GM12878 (cell line): ENCODE data around the gene RGS11.

Experiments used
- CEBPB ChIP-seq, 2 experiments: fragments of 150-350 bp in 1 of 2; IDR thresholded peaks; 2 replicates each; pipeline ENCODE4 v1.6.1; 2012 to 2014; ENCODE audit warnings: low read depth in 2 of 2, low read length in 2 of 2, borderline replicate concordance in 1 of 2, inconsistent platforms in 1 of 2
- EZH2 ChIP-seq: IDR thresholded peaks from 2 replicates; pipeline ENCODE4 v1.6.1; 2012; ENCODE audit warnings: low read depth, mild to moderate bottlenecking, control low read depth, inconsistent platforms, low read length, borderline replicate concordance; ENCODE audit not compliant: control insufficient read depth
- PAX5 ChIP-seq: IDR thresholded peaks from 2 replicates; pipeline ENCODE4 v1.6.1; 2011; ENCODE audit warnings: low read depth, low read length, borderline replicate concordance
- PAX8 ChIP-seq: fragments of 450-650 bp; IDR thresholded peaks from 2 replicates; pipeline ENCODE4 v1.6.1; 2017; ENCODE audit warnings: mild to moderate bottlenecking, moderate library complexity
- POLR2A ChIP-seq: IDR thresholded peaks from 2 replicates; pipeline ENCODE4 v1.6.1; 2011; ENCODE audit warnings: low read depth, mild to moderate bottlenecking, low read length
- SIX5 ChIP-seq: IDR thresholded peaks from 2 replicates; pipeline ENCODE4 v1.6.1; 2011; ENCODE audit warnings: mild to moderate bottlenecking, low read depth, low read length, moderate library complexity; ENCODE audit not compliant: severe bottlenecking
- SMAD5 ChIP-seq: IDR thresholded peaks from 2 replicates; pipeline ENCODE4 v1.6.1; 2016; ENCODE audit warnings: antibody characterized with exemption, low read depth
- SREBF1 ChIP-seq: IDR thresholded peaks from 2 replicates; pipeline ENCODE4 v1.6.1; 2012; ENCODE audit warnings: mild to moderate bottlenecking, low read length
- TCF12 ChIP-seq: IDR thresholded peaks from 2 replicates; pipeline ENCODE4 v1.6.1; 2011; ENCODE audit warnings: low read depth, mild to moderate bottlenecking, low read length
- TF ChIP-seq, protein P1 (sequence below): fragments of 450-650 bp; IDR thresholded peaks from 2 replicates; pipeline ENCODE4 v1.6.1; 2018; ENCODE audit warnings: mild to moderate bottlenecking, low read depth, moderate library complexity; ENCODE audit not compliant: partially characterized antibody
- TF ChIP-seq, protein P2 (sequence below): IDR thresholded peaks from 2 replicates; pipeline ENCODE4 v1.6.1; 2011; ENCODE audit warnings: low read depth, mild to moderate bottlenecking, low read length, moderate library complexity, borderline replicate concordance; ENCODE audit errors: extremely low read depth
- TF ChIP-seq, protein P3 (sequence below): IDR thresholded peaks from 2 replicates; pipeline ENCODE4 v1.6.1; 2012; ENCODE audit warnings: low read length, inconsistent platforms
- TF ChIP-seq, protein P4 (sequence below): fragments of 450-650 bp; IDR thresholded peaks from 2 replicates; pipeline ENCODE4 v1.6.1; 2017; ENCODE audit warnings: mild to moderate bottlenecking
- TF ChIP-seq, protein P5 (sequence below): fragments of 450-650 bp; IDR thresholded peaks from 2 replicates; pipeline ENCODE4 v1.6.1; 2017; ENCODE audit warnings: mild to moderate bottlenecking, low read depth, inconsistent platforms; ENCODE audit not compliant: poor library complexity, severe bottlenecking

DNA sequence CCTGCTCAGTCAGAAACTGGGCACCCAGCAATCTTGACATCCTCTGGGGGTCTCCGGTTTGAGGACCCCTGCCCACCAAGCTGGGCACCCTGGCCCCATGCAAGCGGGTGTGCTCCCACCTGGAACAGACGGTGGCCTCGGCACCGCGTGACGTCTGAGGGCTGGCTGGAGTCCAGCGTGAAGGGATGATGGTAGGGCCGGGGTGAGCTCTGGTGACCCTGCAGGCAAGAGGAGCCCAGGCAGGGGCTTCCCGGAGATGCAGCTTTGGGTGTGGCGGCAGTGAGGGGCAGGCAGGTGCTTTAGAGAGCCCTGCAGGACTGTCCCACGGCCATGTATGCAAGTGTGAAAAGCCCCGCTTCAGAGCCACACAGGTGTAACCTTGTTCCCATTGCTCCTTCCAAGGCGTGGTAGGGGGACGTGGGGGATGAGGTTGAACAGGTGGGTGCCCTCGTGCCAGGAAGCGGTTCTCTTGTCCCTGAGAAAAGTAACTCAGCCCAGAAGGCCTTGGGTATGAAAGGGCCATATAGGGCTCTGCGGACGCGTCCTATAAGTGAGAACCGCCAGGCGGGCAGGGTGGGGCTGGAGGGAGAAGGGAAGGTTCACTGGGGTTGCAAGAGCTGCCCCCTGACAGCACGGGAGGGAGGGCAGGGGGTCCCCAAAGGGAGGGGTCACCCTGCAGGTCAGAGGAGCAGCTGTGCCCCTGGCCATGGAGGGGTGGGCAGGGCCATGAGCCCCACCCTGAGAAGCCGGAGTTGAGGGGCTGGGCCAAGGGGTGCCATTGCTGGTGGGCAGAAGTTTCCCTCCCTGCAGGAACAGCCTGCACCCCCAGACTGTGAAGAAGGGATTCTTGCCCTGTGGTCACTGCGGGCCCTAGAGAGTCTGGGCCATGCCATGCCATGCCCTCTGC is 9.2 kb downstream of the RGS11 start:
- TF ChIP-seq, protein P1, sequence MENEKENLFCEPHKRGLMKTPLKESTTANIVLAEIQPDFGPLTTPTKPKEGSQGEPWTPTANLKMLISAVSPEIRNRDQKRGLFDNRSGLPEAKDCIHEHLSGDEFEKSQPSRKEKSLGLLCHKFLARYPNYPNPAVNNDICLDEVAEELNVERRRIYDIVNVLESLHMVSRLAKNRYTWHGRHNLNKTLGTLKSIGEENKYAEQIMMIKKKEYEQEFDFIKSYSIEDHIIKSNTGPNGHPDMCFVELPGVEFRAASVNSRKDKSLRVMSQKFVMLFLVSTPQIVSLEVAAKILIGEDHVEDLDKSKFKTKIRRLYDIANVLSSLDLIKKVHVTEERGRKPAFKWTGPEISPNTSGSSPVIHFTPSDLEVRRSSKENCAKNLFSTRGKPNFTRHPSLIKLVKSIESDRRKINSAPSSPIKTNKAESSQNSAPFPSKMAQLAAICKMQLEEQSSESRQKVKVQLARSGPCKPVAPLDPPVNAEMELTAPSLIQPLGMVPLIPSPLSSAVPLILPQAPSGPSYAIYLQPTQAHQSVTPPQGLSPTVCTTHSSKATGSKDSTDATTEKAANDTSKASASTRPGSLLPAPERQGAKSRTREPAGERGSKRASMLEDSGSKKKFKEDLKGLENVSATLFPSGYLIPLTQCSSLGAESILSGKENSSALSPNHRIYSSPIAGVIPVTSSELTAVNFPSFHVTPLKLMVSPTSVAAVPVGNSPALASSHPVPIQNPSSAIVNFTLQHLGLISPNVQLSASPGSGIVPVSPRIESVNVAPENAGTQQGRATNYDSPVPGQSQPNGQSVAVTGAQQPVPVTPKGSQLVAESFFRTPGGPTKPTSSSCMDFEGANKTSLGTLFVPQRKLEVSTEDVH = no peak
- TF ChIP-seq, protein P2, sequence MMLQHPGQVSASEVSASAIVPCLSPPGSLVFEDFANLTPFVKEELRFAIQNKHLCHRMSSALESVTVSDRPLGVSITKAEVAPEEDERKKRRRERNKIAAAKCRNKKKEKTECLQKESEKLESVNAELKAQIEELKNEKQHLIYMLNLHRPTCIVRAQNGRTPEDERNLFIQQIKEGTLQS = no peak
- TF ChIP-seq, protein P3, sequence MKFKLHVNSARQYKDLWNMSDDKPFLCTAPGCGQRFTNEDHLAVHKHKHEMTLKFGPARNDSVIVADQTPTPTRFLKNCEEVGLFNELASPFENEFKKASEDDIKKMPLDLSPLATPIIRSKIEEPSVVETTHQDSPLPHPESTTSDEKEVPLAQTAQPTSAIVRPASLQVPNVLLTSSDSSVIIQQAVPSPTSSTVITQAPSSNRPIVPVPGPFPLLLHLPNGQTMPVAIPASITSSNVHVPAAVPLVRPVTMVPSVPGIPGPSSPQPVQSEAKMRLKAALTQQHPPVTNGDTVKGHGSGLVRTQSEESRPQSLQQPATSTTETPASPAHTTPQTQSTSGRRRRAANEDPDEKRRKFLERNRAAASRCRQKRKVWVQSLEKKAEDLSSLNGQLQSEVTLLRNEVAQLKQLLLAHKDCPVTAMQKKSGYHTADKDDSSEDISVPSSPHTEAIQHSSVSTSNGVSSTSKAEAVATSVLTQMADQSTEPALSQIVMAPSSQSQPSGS = no peak
- no peak for TF ChIP-seq CEBPB (IDR thresholded peaks at IDR 0.05; ENCODE audit: borderline replicate concordance in 1 of 2, low read depth in 2 of 2, low read length in 2 of 2)
- TF ChIP-seq SREBF1 = no peak
- TF ChIP-seq SMAD5 = no peak
- TF ChIP-seq, protein P4, sequence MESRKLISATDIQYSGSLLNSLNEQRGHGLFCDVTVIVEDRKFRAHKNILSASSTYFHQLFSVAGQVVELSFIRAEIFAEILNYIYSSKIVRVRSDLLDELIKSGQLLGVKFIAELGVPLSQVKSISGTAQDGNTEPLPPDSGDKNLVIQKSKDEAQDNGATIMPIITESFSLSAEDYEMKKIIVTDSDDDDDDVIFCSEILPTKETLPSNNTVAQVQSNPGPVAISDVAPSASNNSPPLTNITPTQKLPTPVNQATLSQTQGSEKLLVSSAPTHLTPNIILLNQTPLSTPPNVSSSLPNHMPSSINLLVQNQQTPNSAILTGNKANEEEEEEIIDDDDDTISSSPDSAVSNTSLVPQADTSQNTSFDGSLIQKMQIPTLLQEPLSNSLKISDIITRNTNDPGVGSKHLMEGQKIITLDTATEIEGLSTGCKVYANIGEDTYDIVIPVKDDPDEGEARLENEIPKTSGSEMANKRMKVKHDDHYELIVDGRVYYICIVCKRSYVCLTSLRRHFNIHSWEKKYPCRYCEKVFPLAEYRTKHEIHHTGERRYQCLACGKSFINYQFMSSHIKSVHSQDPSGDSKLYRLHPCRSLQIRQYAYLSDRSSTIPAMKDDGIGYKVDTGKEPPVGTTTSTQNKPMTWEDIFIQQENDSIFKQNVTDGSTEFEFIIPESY = no peak
- TF ChIP-seq TCF12 = no peak
- TF ChIP-seq, protein P5, sequence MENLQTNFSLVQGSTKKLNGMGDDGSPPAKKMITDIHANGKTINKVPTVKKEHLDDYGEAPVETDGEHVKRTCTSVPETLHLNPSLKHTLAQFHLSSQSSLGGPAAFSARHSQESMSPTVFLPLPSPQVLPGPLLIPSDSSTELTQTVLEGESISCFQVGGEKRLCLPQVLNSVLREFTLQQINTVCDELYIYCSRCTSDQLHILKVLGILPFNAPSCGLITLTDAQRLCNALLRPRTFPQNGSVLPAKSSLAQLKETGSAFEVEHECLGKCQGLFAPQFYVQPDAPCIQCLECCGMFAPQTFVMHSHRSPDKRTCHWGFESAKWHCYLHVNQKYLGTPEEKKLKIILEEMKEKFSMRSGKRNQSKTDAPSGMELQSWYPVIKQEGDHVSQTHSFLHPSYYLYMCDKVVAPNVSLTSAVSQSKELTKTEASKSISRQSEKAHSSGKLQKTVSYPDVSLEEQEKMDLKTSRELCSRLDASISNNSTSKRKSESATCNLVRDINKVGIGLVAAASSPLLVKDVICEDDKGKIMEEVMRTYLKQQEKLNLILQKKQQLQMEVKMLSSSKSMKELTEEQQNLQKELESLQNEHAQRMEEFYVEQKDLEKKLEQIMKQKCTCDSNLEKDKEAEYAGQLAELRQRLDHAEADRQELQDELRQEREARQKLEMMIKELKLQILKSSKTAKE = no peak
- TF ChIP-seq POLR2A = 0 out of 2 replicates have a peak, but pooled peaks have one; percentile 4
- no peak for TF ChIP-seq PAX8
- no peak for TF ChIP-seq PAX5
- TF ChIP-seq EZH2 = no peak
- no peak for TF ChIP-seq SIX5
